GM23248 (cell line): ENCODE results near the gene SNX22.

ENCODE experiments used
- EZH2 ChIP-seq: fragments of 200-600 bp; sonication (generic); IDR thresholded peaks from 2 replicates; pipeline ENCODE4 v1.6.1; 2018; ENCODE audit warnings: antibody characterized with exemption, mild to moderate bottlenecking; ENCODE audit not compliant: insufficient read depth, poor library complexity, severe bottlenecking
- EZH2phosphoT487 ChIP-seq: fragments of 200-600 bp; sonication (generic); IDR thresholded peaks from 2 replicates; pipeline ENCODE4 v1.6.1; 2018; ENCODE audit warnings: antibody characterized with exemption, moderate library complexity, mild to moderate bottlenecking, low read depth; ENCODE audit not compliant: insufficient read depth

DNA sequence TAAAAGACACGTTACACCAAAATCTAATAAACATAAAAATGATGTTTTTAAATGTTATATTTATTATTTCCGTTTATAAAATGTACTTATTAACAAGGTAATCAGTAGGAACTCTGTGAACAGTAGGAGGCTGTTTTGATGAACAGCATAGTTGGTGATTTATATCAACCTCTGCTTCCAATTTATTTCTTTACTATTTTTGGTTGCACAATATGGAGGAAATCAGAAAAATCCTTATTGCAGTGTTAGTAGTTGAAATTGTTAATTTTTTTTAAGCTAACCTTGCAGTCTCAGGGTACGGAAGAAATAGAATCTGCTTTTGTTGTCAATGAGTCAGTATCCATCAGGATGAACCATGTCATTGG lies 5.0 kb upstream of the SNX22 start:
- no peak for TF ChIP-seq EZH2phosphoT487
- TF ChIP-seq EZH2: no peak
